Testis (tissue), 3 donors: ENCODE results near the gene TMEM237. TPM values are rescaled to one million over a fixed set of nuclear protein-coding genes. Genes with fewer than 3 reads are reported as not detected.

Experiments used
- DNase-seq: peaks from one replicate; pipeline ENCODE4 v3.0.0-alpha.2; 2019
- H3K27ac ChIP-seq, 2 donors: fragments of 200-600 bp; sonication (generic); one replicate each; pipeline ENCODE4 v1.5.1; 2019
- H3K27me3 ChIP-seq: fragments of 200-600 bp; sonication (generic); one replicate; pipeline ENCODE4 v1.5.1; 2019
- H3K36me3 ChIP-seq: fragments of 200-600 bp; sonication (generic); one replicate; pipeline ENCODE4 v1.5.1; 2017; ENCODE audit warnings: low read depth; ENCODE audit errors: missing control alignments
- H3K4me1 ChIP-seq: fragments of 200-600 bp; sonication (generic); one replicate; pipeline ENCODE4 v1.5.1; 2019
- H3K4me3 ChIP-seq, 2 donors: fragments of 200-600 bp; sonication (generic); one replicate each; pipeline ENCODE4 v1.5.1; 2017 to 2019
- H3K9me3 ChIP-seq: fragments of 200-600 bp; sonication (generic); one replicate; pipeline ENCODE4 v1.5.1; 2017
- CTCF ChIP-seq, 3 experiments: fragments of 450-650 bp in 2 of 3; fragments of 200-600 bp in 1 of 3; sonication (generic) in 1 of 3; IDR thresholded peaks; one replicate each; pipeline ENCODE4 v1.5.1; 2016 to 2019; ENCODE audit warnings: antibody characterized with exemption in 3 of 3, mild to moderate bottlenecking in 2 of 3, moderate library complexity in 1 of 3
- POLR2A ChIP-seq: fragments of 450-650 bp; IDR thresholded peaks from one replicate; pipeline ENCODE4 v1.6.1; 2017; ENCODE audit warnings: antibody characterized with exemption, mild to moderate bottlenecking, moderate library complexity
- WGBS, 2 donors: methylation state at CpG; one replicate each; pipeline ENCODE4 v1.1.5; 2018; 5-methylcytosine and 5-hydroxymethylcytosine counted together
- intact Hi-C: fragments of 100-400 bp; cut with DNase I; formaldehyde crosslinking; loops from one replicate; pipeline ENCODE4 v1.15.1; 2023; ENCODE audit warnings: low total_unique reads
- polyA plus RNA-seq: library from polyadenylated mRNA; stranded (reverse); fragments of 350-450 nt; fragmentation: Illumina TruSeq; extraction: RNeasy Lipid Tissue Mini Kit (QIAGEN cat#74804); gene quantifications from one replicate; pipeline ENCODE4 v1.2.3, GENCODE V29; 2014; ENCODE audit warnings: low read depth, low replicate concordance; ENCODE audit not compliant: insufficient read depth
- total RNA-seq, 2 donors: library from RNA; depleted of rRNA; stranded (reverse); fragments of >200 nt; gene quantifications; one replicate each; pipeline ENCODE4 v1.2.3, GENCODE V29; 2016

The TMEM237 gene
- total and polyA plus RNA-seq, 3 donors from 2014 or later: 21.3 to 25.8 (median 23.0) TPM

- WGBS, 2 donors: 85% methylated on average over 2 of the region's 2 CpGs
- intact Hi-C loops: no loop called here
- TF ChIP-seq POLR2A: no peak
- no peak for TF ChIP-seq CTCF (IDR thresholded peaks at IDR 0.05)
- H3K9me3 ChIP-seq: no peaks in the 10 kb centered on the region
- H3K4me1 ChIP-seq: no peaks in the 10 kb centered on the region
- H3K36me3 ChIP-seq: no peaks in the 10 kb centered on the region
- no peak overlapping the region for H3K27ac ChIP-seq
- no peak overlapping the region for H3K4me3 ChIP-seq
- DNase-seq: no peak
- no peaks in the 10 kb centered on the region for H3K27me3 ChIP-seq
Observed at GRCh38 chr2:201607568-201607967, 35.7 kb downstream of the TMEM237 start.

- Histone ChIP-seq H3K9me3 (no peaks in the 10 kb centered on the region), H3K27me3 (no peaks in the 10 kb centered on the region), H3K4me1 (no peaks in the 10 kb centered on the region), H3K4me3 (no peak overlapping the region), H3K36me3 (no peaks in the 10 kb centered on the region), H3K27ac (no peak overlapping the region)
- intact Hi-C loops: no loop called here
- DNase-seq: no peak
- TF ChIP-seq CTCF (IDR thresholded peaks at IDR 0.05) (no peak), POLR2A (no peak)
- 88 to 97% methylated on average over 3 of the region's 3 CpGs for WGBS, 2 donors
Observed at GRCh38 chr2:201600906-201601305, 42.4 kb downstream of the TMEM237 start.

GRCh38 chr2:201597397-201597796 lies 45.9 kb downstream of the TMEM237 start:
- H3K27ac ChIP-seq: no peak overlapping the region
- no peaks in the 10 kb centered on the region for H3K36me3 ChIP-seq
- no peak for DNase-seq
- no peaks in the 10 kb centered on the region for H3K27me3 ChIP-seq
- TF ChIP-seq POLR2A (no peak), CTCF (IDR thresholded peaks at IDR 0.05) (no peak)
- WGBS, 2 donors: 54 to 70% methylated on average over 8 of the region's 8 CpGs
- intact Hi-C loops: no loop called here
- no peaks in the 10 kb centered on the region for H3K9me3 ChIP-seq
- no peaks in the 10 kb centered on the region for H3K4me1 ChIP-seq
- H3K4me3 ChIP-seq: no peak overlapping the region

- Histone ChIP-seq H3K36me3 (no peaks in the 10 kb centered on the region), H3K9me3 (no peaks in the 10 kb centered on the region), H3K27me3 (no peaks in the 10 kb centered on the region), H3K27ac (no peak overlapping the region), H3K4me1 (no peaks in the 10 kb centered on the region), H3K4me3 (no peak overlapping the region)
- 86 to 87% methylated on average over 2 of the region's 2 CpGs for WGBS, 2 donors
- intact Hi-C loops: no loop called here
- TF ChIP-seq POLR2A (no peak), CTCF (IDR thresholded peaks at IDR 0.05) (no peak)
- no peak for DNase-seq
Observed at GRCh38 chr2:201580486-201580885, 62.8 kb downstream of the TMEM237 start.

- 73 to 76% methylated on average over 4 of the region's 4 CpGs for WGBS, 2 donors
- intact Hi-C loops: no loop called here
- Histone ChIP-seq H3K9me3 (no peaks in the 10 kb centered on the region), H3K27me3 (no peaks in the 10 kb centered on the region), H3K4me3 (no peak overlapping the region), H3K27ac (no peak overlapping the region), H3K36me3 (no peaks in the 10 kb centered on the region), H3K4me1 (no peaks in the 10 kb centered on the region)
- no peak for DNase-seq
- no peak for TF ChIP-seq POLR2A
- TF ChIP-seq CTCF (IDR thresholded peaks at IDR 0.05): no peak
Observed at GRCh38 chr2:201579536-201579935, 63.8 kb downstream of the TMEM237 start.
